Limb (tissue), 2 donors: ENCODE measurements around the gene TPST2.

Source experiments
- DNase-seq, 2 donors: peaks; one replicate each; pipeline ENCODE4 v3.0.0-alpha.2; 2016; ENCODE audit errors: extremely low spot score in 2 of 2

TPST2 gene

DNA sequence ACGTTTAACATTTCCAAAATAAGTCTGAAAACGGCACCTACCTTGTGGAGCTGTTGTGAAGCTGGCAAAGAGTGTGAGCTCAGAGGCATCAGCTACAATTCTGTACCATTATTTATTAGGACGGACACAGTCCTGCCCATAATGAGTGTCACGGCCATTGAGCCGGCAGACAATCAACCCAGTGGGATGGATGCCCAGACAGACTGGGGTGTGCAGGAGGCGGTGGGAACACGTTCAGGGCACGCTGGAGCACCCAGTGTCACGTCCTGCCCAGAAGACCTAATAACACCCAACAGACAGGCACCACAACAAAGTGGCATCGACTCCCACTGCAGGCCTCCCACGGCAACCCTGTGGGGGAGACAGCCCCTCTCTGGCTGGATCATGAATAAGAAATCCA, 34.5 kb downstream of the TPST2 start:
- no peak for DNase-seq

DNA sequence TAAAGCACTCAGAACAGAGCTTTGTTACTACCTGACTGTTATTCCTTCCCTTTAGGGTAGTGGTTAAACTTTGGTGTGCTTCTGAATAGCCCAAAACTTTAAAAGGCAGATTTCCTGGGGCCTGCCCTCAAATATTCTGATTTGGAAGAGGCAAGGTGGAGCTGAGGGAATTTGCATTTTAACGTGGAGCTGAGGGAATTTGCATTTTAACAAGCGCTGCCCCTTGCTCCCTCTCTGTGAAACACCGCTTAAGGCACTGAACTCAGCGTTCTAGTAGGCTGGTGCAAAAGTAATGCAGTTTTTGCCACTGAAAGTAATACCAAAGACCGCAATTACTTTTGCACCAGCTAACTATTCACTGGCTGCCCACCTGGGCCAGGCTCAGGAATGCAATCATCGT, 35.0 kb downstream of the TPST2 start:
- DNase-seq = no peak

DNA sequence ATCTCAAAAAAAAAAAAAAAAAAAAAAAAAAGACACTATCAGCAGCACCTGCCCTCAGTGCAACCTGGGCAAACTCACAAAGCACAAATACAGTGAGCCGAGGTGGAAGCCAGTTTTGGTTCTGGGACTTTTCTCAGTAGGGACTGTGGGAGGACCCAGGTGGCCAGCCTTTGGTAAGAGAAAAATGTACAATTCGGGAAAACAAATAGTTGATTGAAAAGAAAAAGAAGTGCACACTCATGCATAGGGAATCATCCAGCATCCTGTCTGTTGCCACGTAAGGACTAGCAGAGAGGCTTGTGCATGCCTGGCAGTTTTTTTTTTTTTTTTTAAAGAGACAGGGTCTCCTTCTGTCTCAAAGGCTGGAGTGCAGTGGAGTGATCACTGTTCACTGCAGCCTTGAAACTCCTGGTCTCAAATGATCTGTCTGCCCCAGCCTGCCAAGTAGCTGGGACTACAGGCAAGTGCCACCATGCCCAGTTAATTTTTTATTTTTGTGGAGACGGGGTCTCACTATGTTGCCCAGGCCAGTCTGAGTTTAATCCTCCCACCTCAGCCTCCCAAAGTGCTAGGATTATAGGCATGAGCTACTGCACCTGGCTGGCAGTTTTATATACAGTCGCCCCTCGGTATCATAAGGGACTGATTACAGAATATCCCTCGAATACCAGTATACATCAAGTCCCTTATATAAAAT, 36.7 kb downstream of the TPST2 start:
- DNase-seq = no peak

DNA sequence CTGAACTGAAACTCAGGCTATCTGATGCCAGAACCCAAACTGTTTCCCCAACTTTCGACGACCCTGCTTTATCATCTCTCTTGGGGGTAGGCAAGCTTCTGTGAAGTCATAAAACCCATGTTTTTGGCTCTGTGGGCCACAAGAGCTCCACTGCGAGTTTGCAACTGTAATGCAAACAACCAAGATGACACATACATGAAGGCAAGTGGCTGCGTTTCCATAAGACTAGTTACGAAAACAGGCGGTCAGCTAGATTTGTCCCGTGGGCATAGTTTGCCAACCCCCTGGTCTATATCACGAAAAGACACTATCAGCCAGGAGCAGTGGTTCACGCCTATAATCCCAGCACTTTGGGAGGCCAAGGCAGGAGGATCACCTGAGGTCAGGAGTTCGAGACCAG, 37.5 kb downstream of the TPST2 start:
- no peak for DNase-seq

DNA sequence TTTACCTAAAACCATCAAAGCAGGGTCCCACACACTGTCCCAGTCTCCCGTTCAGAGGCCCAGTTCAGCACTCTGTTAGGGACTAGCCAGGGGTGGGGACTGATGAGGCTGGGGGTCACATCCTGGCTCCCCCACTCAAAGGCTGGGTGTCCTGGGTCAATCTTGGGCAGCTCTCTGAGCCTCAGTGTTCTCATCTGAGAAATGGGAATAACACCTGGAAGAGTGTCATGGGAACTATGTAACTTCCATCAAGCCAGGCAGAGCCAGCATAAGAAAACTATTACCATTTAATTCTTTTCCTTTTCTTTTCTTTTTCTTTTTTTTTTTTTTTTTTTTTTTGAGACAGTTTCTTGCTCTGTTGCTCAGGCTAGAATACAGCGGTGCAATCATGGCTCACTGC, 38.4 kb downstream of the TPST2 start:
- DNase-seq = no peak

DNA sequence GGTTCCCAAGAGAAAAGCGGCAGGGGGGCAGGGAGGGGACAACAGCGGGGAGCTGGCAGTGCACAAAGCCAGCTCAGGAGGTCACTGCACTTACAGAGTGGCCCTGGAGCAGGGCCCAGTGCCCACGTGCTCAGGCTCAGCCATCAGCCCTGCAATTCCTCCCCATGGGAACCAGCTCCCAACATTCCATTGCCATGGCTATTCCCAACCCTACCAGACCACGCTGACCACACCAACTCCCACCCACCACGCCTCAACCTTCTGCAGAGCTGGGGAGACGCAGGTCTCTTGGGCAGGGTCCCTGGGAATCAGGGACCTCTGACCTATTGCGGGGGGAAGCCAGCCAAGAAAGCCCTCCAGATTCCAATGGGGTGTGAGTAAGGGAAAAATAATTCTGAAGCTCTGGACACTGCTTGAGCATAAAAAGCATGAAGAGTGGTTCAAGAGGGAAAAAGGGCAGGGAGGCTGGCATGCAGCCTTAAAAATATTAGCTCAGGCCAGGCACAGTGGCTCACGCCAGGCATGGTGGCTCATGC, 39.4 kb downstream of the TPST2 start:
- no peak for DNase-seq

DNA sequence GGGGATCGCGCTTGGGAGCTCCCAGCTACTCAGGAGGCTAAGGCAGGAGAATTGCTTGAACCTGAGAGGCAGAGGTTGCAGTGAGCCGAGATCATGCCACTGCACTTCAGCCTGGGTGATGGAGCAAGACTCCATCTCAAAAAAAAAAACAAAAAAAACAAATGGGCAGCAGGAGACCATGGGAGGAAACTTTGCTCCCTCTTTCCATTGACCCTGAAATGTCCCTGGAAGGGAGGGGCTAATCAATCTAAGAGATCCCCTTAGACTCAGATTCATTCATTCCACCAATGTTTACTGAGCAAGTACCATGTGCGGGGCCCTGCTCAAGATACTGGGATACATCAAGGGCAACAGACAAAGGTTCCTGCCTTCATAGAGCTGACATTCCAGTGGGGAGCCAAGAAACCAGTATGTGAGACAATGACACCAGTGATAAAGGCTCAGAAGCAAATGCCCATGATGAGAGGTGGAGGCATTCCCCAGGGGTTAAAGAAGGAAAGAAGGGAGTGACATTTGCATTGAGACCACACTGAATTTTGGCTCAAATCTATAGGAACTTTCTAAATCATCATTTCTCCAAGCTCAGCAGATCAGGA, 39.9 kb downstream of the TPST2 start:
- no peak for DNase-seq

DNA sequence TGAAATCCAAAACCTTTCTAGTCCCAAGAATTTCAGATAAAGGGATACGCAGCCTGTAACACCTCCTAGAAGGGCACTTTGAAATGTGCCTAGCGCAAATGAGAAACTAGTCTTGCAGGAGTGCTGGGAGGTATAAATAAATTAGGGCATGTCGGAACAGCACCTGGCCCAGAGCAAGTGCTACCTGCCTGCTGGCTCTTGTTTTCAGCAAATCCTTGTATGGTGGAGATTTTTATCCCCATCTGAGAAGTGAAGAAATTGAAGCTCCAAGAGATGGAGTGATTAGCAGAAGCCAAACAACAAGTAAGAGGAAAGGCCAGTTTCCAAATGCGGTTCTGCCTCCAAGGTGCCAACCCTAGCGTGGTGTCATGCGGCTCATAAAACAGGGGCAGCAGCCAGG, 40.9 kb downstream of the TPST2 start:
- no peak for DNase-seq

DNA sequence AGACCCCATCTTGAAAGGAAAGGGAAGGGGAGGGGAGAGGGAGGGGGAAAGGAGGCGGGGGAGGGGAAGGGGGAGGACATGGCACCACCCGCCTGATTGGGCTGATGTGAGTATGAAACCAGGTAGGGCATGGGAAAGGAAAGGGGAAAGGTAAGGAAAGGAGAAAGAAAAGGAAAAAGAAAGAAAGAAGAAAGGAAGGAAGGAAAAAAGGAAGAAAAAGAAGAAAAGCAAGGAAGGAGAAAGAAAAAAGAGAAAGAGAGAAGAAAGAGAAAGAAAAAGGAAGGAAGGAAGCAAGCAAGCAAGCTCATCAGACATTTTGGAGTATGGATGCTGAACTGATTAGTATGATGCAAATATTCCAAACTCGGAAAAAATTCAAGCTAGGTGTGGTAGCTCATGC, 41.6 kb downstream of the TPST2 start:
- no peak for DNase-seq

DNA sequence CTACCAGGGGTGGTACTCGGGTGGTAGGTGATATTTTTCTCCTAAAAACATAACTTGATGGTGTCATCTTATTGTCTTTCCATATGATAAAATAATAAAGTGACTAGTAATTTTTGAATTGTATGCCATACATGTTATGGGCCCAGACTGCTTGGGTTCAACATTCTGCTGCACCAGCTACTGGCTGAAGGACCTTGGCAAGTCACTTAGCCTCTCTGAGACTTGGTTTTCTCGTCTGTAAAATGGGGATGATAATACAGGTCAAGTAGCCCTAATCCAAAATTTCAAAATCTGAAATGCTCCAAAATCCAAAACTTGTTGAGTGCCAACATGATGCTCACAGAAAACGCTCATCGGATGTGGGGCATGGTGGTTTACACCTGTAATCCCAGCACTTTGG, 42.1 kb downstream of the TPST2 start:
- no peak for DNase-seq

DNA sequence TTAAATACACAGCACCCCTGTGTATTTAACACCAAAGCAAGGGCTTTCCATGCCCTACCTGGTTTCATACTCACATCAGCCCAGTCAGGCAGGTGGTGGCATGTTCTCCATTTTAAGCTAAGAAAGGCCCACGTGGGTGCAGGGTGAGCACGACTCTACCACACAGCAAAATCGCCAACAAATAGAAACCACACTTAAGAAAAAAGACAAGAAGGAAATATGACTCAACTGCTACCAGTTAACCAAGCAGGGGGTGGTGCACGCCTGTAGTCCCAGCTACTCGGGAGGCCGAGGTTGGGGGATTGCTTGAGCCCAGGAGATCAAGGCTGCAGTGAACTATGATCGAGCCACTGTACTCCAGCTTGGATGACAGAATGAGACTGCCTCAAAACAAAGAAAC, 42.5 kb downstream of the TPST2 start:
- DNase-seq = no peak

DNA sequence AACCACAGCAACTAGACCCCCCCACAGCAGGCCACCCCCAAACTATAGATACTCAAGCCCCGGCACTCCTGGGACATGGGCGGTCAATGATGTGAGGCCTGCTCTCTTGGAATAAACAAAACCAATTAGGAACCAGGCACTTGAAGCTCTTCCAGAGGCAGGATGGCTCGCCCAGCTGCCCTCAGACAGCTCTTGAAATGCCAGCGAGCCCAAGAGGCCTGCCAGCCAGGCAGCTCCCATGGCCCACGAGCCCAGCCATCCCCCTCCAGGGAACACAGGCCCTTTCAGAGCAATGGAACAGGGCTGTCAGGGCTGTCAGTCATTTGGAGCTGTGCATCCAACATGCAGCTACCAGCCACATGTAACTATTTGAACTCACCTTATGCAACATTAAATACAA, 43.6 kb downstream of the TPST2 start:
- no peak for DNase-seq

DNA sequence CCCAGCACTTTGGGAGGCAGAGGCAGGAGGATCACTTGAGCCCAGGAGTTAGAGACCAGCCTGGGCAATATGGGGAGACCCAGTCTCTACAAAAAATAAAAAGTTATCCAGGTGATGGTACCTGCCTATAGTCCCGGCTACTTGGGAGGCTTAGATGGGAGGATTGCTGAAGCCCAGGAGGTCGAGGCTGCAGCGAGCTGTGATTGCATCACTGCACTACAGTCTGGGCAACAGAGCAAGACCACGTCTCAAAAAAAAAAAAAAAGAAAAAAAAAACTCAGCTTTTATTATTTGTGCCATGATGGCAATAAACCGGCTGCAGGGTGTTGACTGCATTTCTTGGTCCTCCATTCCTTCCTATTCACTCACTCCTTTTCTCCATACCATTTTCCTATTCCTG, 44.1 kb downstream of the TPST2 start:
- DNase-seq = no peak

DNA sequence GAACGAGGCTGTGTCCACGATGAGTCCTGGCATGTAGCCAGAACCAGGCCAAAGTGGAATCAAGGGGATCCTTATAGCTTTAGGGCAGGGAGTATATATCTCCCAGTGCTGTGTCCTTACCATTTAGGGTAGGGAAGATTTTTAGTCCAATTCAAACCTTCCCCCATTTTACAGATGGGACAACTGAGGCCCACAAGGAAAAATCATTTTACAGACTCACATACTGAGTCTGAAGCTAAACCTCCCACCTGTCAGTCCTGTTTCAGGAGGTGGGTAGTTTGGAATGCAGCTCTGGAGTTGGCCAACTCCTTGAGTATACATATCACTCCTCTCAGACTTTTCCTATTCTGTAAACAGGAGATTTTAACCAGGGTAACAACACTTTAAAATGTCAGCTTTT, 44.5 kb downstream of the TPST2 start:
- no peak for DNase-seq

DNA sequence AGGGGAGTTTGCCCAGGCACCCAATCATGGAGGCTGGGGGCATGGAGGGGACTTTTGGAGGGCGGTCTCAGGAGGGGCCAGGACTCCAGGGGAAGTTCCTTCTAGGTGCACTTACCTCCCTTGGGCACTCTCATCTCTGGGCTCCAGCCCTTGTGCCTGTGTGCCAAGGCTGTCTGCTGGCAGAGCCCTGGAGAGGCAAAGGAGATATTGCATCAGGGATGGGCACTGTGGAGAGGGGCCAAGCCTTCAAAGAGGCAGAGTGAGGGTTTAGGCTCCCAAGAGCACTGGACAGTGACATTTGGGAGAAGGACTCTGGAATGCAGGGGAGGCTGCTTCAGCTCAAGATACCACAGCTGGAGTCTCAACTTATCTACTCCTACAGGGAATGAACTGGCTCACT, 45.4 kb downstream of the TPST2 start:
- no peak for DNase-seq

DNA sequence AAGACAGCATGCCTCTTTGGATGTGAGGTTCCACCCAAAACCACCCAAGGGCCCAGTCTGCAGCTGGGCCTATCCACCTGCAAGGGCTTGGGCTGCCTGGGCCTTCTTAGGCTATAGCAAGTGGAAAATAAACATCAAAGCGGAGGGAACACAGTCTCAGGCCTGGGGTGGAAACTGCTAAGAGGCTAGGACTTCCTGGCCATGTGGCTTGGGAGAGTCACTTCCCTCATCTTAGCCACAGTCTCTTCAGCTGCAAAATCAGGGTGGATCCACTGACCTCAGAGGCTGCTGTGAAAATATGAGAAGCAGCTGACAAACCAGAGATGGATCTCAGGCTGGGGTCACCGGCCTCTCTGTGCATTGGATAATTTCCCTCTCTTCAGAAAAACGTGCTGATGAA, 47.1 kb downstream of the TPST2 start:
- DNase-seq = no peak

DNA sequence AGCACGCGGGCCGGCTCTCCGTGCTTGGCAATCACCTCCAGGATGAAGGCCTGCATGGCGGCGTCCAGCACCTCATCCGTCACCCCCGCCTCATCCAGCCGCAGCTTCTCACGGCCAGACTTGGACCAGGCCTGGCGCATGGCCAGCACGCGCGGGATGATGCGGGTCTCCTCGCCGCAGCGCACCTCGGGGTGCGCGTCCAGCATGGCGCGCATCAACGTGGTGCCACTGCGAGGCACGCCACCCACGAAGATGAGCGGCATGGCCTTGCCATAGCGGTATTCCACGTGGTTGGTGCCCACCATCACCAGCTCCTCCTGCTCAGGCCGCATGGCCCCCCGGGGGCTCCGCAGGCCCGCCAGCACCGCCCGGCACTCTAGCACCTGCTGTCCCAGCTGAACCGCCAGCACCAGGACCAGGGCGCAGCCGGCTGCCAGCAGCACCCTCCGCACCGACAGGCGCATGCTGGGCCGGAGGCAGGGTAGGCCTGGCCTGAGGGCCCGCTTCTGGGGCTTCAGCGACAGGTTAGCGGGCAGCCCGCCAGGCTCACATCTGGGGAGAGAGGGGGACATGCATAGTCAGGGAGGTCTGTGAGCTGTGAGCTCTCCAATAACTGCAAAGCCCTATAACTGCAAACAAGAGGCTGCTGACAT, 48.6 kb downstream of the TPST2 start:
- no peak for DNase-seq

DNA sequence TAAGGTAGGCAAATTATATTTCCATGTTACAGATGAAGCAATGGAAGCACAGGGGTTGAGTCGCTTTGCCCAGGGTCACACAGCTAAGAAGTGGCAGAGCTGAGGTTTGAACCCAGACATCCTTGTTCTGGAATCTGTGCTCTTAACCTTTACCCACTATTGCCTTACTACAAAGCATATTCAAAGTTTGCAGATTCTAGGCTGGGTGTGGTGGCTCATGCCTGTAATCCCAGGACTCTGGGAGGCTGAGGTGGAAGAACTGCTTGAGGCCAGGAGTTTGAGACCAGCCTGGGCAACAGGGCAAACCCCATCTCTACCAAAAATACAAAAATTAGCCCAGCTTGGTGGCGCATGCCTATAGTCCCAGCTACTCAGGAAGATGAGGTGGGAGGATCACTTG, 49.8 kb downstream of the TPST2 start:
- DNase-seq = no peak

DNA sequence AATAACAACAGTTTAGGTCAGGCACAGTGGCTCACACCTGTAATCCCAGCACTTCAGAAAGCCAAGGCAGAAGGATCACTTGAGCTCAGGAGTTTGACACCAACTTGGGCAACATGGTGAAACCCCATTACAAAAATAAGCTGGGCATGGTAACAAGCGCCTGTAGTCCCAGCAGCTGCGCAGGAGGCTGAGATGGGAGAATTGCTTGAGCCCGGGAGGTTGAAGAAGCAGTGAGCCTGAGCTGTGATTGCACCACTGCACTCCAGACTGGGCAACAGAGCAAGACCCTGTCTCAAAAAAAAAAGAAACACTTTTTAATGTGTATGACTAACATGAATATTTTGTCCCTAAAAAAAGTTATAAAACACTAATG, 53.2 kb downstream of the TPST2 start:
- DNase-seq = no peak

DNA sequence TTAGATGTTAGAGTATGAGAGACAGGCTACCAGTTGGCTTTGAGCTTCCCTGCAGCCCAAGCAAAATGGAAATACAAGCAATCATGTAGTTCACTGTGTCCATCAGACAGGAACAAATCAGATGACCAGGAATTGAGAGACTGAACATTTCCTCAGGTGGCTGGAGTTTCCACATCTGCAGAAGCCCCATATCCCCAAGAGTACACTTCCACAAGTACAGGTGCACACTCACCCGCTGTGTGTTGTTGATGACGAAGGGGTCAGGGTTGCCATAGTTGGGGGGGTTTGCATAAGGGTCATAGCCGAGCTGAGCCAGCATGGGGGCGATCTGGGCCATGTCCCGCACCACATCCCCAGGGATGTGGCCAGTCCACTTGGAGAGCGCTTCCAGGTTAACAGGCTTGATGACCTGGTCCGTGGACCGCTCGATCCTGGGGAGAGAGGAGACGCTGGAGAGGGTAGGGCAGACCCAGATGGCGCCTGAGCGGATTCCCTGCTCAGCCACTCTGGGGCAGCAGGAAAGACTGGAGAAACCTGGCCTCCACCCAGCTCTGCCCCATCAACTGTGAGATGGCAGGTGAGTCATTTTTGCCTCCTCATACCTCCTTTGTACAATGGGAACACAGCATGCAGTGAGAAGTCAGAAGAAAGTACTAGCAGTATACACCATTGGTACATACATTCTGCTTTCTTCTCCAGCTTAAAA, 53.7 kb downstream of the TPST2 start:
- DNase-seq = no peak

DNA sequence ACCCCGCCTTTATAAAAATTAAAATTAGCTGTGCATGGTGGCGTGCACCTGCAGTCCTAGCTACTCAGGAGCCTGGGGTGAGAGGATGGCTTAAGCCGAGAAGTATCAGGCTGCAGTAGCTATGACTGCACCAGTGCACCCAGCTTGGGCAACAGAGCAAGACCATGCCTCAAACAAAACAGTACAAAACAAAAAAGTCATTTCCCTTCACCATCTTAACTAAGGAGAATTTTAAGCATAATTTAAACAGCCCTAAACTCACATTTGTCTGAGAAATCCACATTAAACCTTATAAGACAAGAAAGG, 54.4 kb downstream of the TPST2 start:
- DNase-seq = no peak

DNA sequence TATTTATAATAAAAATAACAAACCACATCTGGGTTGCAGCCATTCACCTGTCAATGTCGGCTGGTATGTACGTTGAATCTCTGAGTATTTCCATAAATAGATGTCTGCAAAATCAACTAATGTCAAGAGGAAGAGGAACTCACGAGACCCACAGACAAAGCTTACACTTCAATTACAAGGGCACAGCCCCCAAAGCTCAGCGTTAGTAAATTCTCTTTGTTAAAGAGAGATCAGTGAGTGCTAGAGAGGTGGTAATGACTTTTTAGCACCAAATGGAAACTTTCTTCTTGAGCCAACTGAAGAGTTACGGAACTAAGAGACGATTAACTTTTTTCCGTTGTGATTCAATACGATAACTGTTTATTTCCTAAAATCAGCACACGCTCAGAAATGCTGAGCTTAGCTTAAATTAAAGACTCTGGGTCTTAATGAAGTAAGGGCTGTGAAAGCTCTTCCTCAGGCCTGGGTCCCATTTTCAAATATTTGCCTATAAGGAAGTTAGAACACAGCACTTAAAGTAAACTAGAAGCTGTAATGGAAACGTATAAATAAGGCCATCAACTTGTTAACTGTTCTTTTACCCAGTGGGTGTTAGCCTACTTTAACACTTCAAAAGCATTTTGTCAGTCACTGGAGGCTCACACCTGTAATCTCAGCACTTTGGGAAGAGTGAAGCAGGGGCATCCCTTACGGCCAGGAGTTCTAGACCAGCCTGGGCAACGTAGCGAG, 54.9 kb downstream of the TPST2 start:
- DNase-seq = no peak
